Spleen (tissue), 11 donors: Measurements from ENCODE around the gene CHD1L. TPM values are rescaled to one million over a fixed set of nuclear protein-coding genes. Genes with fewer than 3 reads are reported as not detected.
"Not testable (repeated sequence)": the region's sequence is repeated elsewhere in the genome, so short reads cannot be mapped to it uniquely, and the experiment has no call there.

Experiments used
- DNase-seq: peaks from one replicate; pipeline ENCODE4 v3.0.0-alpha.2; 2020
- H3K27ac ChIP-seq, 8 donors: fragments of 200-600 bp; sonication (generic) in 7 of 8; 1 replicate in 4 of 8; 2 replicates in 4 of 8; pipeline versions ENCODE4 v1.5.0 to v1.8.0; 2016 to 2021; ENCODE audit warnings: inconsistent platforms in 4 of 8, mild to moderate bottlenecking in 4 of 8, moderate library complexity in 1 of 8
- H3K27me3 ChIP-seq, 7 donors: fragments of 200-600 bp; sonication (generic) in 6 of 7; replicated peaks in 1 of 7; 1 replicate in 4 of 7; 2 replicates in 3 of 7; pipeline versions ENCODE4 v1.5.0 to v1.8.0; 2016 to 2021; ENCODE audit warnings: inconsistent platforms in 3 of 7, mild to moderate bottlenecking in 1 of 7
- H3K36me3 ChIP-seq, 6 donors: fragments of 200-600 bp; sonication (generic) in 5 of 6; 1 replicate in 4 of 6; 2 replicates in 2 of 6; pipeline versions ENCODE4 v1.5.0 to v1.8.0; 2016 to 2021; ENCODE audit warnings: inconsistent platforms in 2 of 6
- H3K4me1 ChIP-seq, 6 donors: fragments of 200-600 bp; sonication (generic) in 5 of 6; 1 replicate in 3 of 6; 2 replicates in 3 of 6; pipeline versions ENCODE4 v1.5.0 to v1.8.0; 2016 to 2021; ENCODE audit warnings: inconsistent platforms in 3 of 6
- H3K4me3 ChIP-seq, 8 donors: fragments of 200-600 bp; sonication (generic) in 7 of 8; 1 replicate in 4 of 8; 2 replicates in 4 of 8; pipeline versions ENCODE4 v1.5.0 to v1.8.0; 2016 to 2021; ENCODE audit warnings: inconsistent platforms in 4 of 8, mild to moderate bottlenecking in 4 of 8, moderate library complexity in 2 of 8
- H3K9me3 ChIP-seq, 8 donors: fragments of 200-600 bp; sonication (generic) in 7 of 8; 1 replicate in 4 of 8; 2 replicates in 4 of 8; pipeline versions ENCODE4 v1.5.0 to v1.8.0; 2016 to 2021; ENCODE audit warnings: inconsistent platforms in 4 of 8
- CTCF ChIP-seq, 11 experiments: fragments of 200-600 bp in 7 of 11; fragments of 450-650 bp in 4 of 11; sonication (generic) in 4 of 11; IDR thresholded peaks in 8 of 11; conservative IDR thresholded peaks in 3 of 11; 1 replicate in 7 of 11; 2 replicates in 4 of 11; pipeline versions ENCODE4 v1.4.0 to v1.8.0; 2016 to 2021; ENCODE audit warnings: antibody characterized with exemption in 11 of 11, inconsistent platforms in 4 of 11, mild to moderate bottlenecking in 1 of 11
- POLR2A ChIP-seq, 3 donors: fragments of 450-650 bp; IDR thresholded peaks; one replicate each; pipeline ENCODE4 v1.5.1; 2017; ENCODE audit warnings: antibody characterized with exemption in 3 of 3, mild to moderate bottlenecking in 1 of 3
- POLR2AphosphoS5 ChIP-seq, 3 donors: sonication (generic); formaldehyde crosslinking; IDR thresholded peaks; one replicate each; pipeline ENCODE4 v1.5.1; 2017; ENCODE audit warnings: antibody characterized with exemption in 3 of 3
- whole genome bisulfite sequencing, 5 donors: extraction: QIAGEN DNeasy Blood & Tissue Kit in 3 of 5; methylation state at CpG; one replicate each; pipeline versions ENCODE4 v1.1.5 to v1.1.7; 2013 to 2018; 5-methylcytosine and 5-hydroxymethylcytosine counted together
- intact Hi-C: fragments of 100-400 bp; cut with DNase I; formaldehyde crosslinking; loops from one replicate; pipeline ENCODE4 v1.15.0; 2023; ENCODE audit warnings: low total_unique reads
- polyA plus RNA-seq, 3 donors: library from polyadenylated mRNA; stranded (reverse); fragments of 200-250 nt; gene quantifications; one replicate each; pipeline ENCODE4 v1.2.1, GENCODE V29; 2013
- total RNA-seq, 7 donors: library from RNA; depleted of rRNA in 3 of 7; stranded (reverse); fragments of >200 nt in 3 of 7; fragmentation: NEBNext Ultra II Directional in 4 of 7; extraction: Animal tissue kit (Norgen Biotek cat#: 25700) in 4 of 7; gene quantifications; one replicate each; pipeline versions ENCODE4 v1.1.0 to v1.2.1, GENCODE V29; 2016 to 2021
- donor health status: healthy with polysubstance abuse.
- donor health status: DM: no; HTN: no; CAD: no; lungs with moderate emphysema.
- donor health status: DM: no; HTN: no; CAD: no.
- donor health status: Bipolar disorder and iron deficiency.
- donor health status: healthy.
- donor health status: DM: no; HTN: no; CAD: no.
- donor health status: DM: yes; HTN: yes; CAD: no.

CHD1L gene
- total and polyA plus RNA-seq, 10 donors: 25.8 to 52.6 (median 38.9) TPM

- H3K9me3 ChIP-seq: peaks cover 2 to 48% (median 28%) of the 10 kb centered on the region in 8 donors
- no peaks in the 10 kb centered on the region for H3K27me3 ChIP-seq
- DNase-seq: no peak
- H3K27ac ChIP-seq: no peak overlapping the region
- intact Hi-C loops: no loop called here
- 96 to 100% (median 96%) methylated on average over 2 of the region's 2 CpGs for WGBS, 5 donors
- H3K4me3 ChIP-seq: no peak overlapping the region
- H3K4me1 ChIP-seq: no peaks in the 10 kb centered on the region
- peaks cover 14 to 75% (median 51%) of the 10 kb centered on the region in 6 donors for H3K36me3 ChIP-seq
- TF ChIP-seq POLR2A (IDR thresholded peaks at IDR 0.05): no peak
- no peak for TF ChIP-seq POLR2AphosphoS5 (IDR thresholded peaks at IDR 0.05)
- TF ChIP-seq CTCF (IDR thresholded peaks at IDR 0.05 in 8 of 11, conservative IDR thresholded peaks at IDR 0.05 in 3 of 11): no peak
Measured at GRCh38 chr1:147297438-147297837, 55.0 kb downstream of the CHD1L start.

GRCh38 chr1:147305803-147306202 lies 63.3 kb downstream of the CHD1L start:
- DNase-seq, intact Hi-C loops, H3K4me3 ChIP-seq, H3K4me1 ChIP-seq, H3K27me3 ChIP-seq, H3K27ac ChIP-seq, H3K36me3 ChIP-seq: not testable (repeated sequence)
- WGBS, 5 donors: 96 to 99% (median 97%) methylated on average over 3 of the region's 3 CpGs
- peaks cover 13 to 97% (median 93%) of the 10 kb centered on the region in 8 donors for H3K9me3 ChIP-seq

- Histone ChIP-seq H3K4me1 (no peaks in the 10 kb centered on the region), H3K27ac (no peak overlapping the region), H3K36me3 (no peaks in the 10 kb centered on the region), H3K27me3 (no peaks in the 10 kb centered on the region), H3K9me3 (peaks cover 0 to 15% (median 4%) of the 10 kb centered on the region in 8 donors), H3K4me3 (no peak overlapping the region)
- TF ChIP-seq CTCF (IDR thresholded peaks at IDR 0.05 in 8 of 11, conservative IDR thresholded peaks at IDR 0.05 in 3 of 11): no peak
- TF ChIP-seq POLR2A (IDR thresholded peaks at IDR 0.05): no peak
- TF ChIP-seq POLR2AphosphoS5 (IDR thresholded peaks at IDR 0.05): no peak
- intact Hi-C loops: no loop called here
- no peak for DNase-seq
- WGBS, 5 donors: 75 to 86% (median 85%) methylated on average over 3 of the region's 3 CpGs
Measured at GRCh38 chr1:147316968-147317367, 74.5 kb downstream of the CHD1L start.

GRCh38 chr1:147326933-147327687 lies 84.6 kb downstream of the CHD1L start:
- intact Hi-C loops, H3K27ac ChIP-seq, H3K9me3 ChIP-seq, DNase-seq, H3K4me3 ChIP-seq, H3K4me1 ChIP-seq, H3K36me3 ChIP-seq: not testable (repeated sequence)
- H3K27me3 ChIP-seq: peaks cover 0 to 15% (median 0%) of the 10 kb centered on the region in 7 donors
- 75 to 85% (median 79%) methylated on average over 20 to 25 of the region's 26 CpGs for WGBS, 5 donors

- no peaks in the 10 kb centered on the region for H3K36me3 ChIP-seq
- H3K9me3 ChIP-seq: no peaks in the 10 kb centered on the region
- no peak overlapping the region for H3K4me3 ChIP-seq
- peaks cover 0 to 34% (median 0%) of the 10 kb centered on the region in 7 donors for H3K27me3 ChIP-seq
- intact Hi-C loops: no loop called here
- no peaks in the 10 kb centered on the region for H3K4me1 ChIP-seq
- H3K27ac ChIP-seq: no peak overlapping the region
- WGBS, 5 donors: 43 to 57% (median 50%) methylated on average over 5 of the region's 5 CpGs
- DNase-seq: no peak
- TF ChIP-seq CTCF (IDR thresholded peaks at IDR 0.05 in 8 of 11, conservative IDR thresholded peaks at IDR 0.05 in 3 of 11) (no peak), POLR2AphosphoS5 (IDR thresholded peaks at IDR 0.05) (no peak), POLR2A (IDR thresholded peaks at IDR 0.05) (no peak)
Measured at GRCh38 chr1:147334292-147334691, 91.8 kb downstream of the CHD1L start.
